ENCODE data around the gene ZNF474. TPM values are rescaled to one million over a fixed set of nuclear protein-coding genes. Genes with fewer than 3 reads are reported as not detected.

ZNF474 gene
- total RNA-seq, 4 donors from 2014 or later: 0.52 to 1.3 (median 1.0) TPM

GRCh38 chr5:122192497-122193496 is 63.5 kb downstream of the ZNF474 start:
- Histone ChIP-seq H3K27ac (no peak overlapping the region), H3K4me3 (no peak overlapping the region), H3K4me1 (peaks cover 0 to 5% (median 0%) of the 10 kb centered on the region in 3 donors), H3K27me3 (no peaks in the 10 kb centered on the region), H3K36me3 (no peaks in the 10 kb centered on the region), H3K9me3 (no peaks in the 10 kb centered on the region)
- TF ChIP-seq POLR2A (IDR thresholded peaks at IDR 0.05) (no peak), CTCF (IDR thresholded peaks at IDR 0.05) (peak; percentile 44 to 67 (median 63)), POLR2AphosphoS5 (IDR thresholded peaks at IDR 0.05) (no peak), EP300 (IDR thresholded peaks at IDR 0.05) (no peak)
- 17 to 49% methylated on average over 5 to 8 of the region's 8 CpGs for WGBS, 2 donors (ENCODE audit: low coverage in 1 of 2)
- peak; percentile 59 for ATAC-seq

- 23 to 31% methylated on average over 3 of the region's 3 CpGs for WGBS, 2 donors (ENCODE audit: low coverage in 1 of 2)
- TF ChIP-seq POLR2AphosphoS5 (IDR thresholded peaks at IDR 0.05) (no peak), CTCF (IDR thresholded peaks at IDR 0.05) (peak in 3 of 4 experiments; percentile 50 to 67 (median 54))
- peak; percentile 60 for ATAC-seq
Measured at GRCh38 chr5:122195802-122196394, 66.6 kb downstream of the ZNF474 start.

DNA sequence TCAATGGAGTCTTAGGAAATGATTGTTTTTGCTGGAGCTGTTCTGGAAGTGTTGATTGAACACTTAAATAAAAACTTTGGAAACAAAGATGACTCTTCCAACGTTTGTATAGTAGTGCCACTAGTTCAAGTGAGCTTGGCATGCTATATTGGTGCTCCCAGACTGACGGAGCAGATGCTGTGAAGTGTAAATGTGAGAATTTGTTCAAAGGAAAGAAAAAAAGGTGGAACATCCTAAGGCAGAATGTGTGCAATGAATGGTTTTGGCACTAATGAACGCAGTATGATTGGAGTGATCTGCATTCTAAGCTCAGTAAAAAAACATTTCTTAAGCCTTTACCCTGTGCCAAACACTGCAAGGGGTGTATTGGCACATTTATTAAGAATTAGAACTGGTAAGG is 69.8 kb downstream of the ZNF474 start:
- Histone ChIP-seq H3K27ac (no peak overlapping the region), H3K4me3 (no peak overlapping the region), H3K4me1 (no peaks in the 10 kb centered on the region), H3K27me3 (no peaks in the 10 kb centered on the region), H3K9me3 (no peaks in the 10 kb centered on the region), H3K36me3 (no peaks in the 10 kb centered on the region)
- no peak for ATAC-seq
- no peak for TF ChIP-seq POLR2AphosphoS5 (IDR thresholded peaks at IDR 0.05)
- TF ChIP-seq POLR2A (IDR thresholded peaks at IDR 0.05): no peak
- no peak for TF ChIP-seq EP300 (IDR thresholded peaks at IDR 0.05)
- no peak for TF ChIP-seq CTCF (IDR thresholded peaks at IDR 0.05)
- WGBS, 2 donors (ENCODE audit: low coverage in 1 of 2): 40 to 69% methylated on average over 1 to 3 of the region's 3 CpGs

More at GRCh38 chr5:122195802-122196394, 66.6 kb downstream of the ZNF474 start:
- H3K36me3 ChIP-seq: no peaks in the 10 kb centered on the region
- H3K4me3 ChIP-seq: no peak overlapping the region
- no peaks in the 10 kb centered on the region for H3K9me3 ChIP-seq
- peaks cover 0 to 5% (median 0%) of the 10 kb centered on the region in 3 donors for H3K4me1 ChIP-seq
- H3K27ac ChIP-seq: no peak overlapping the region
- H3K27me3 ChIP-seq: no peaks in the 10 kb centered on the region

DNA sequence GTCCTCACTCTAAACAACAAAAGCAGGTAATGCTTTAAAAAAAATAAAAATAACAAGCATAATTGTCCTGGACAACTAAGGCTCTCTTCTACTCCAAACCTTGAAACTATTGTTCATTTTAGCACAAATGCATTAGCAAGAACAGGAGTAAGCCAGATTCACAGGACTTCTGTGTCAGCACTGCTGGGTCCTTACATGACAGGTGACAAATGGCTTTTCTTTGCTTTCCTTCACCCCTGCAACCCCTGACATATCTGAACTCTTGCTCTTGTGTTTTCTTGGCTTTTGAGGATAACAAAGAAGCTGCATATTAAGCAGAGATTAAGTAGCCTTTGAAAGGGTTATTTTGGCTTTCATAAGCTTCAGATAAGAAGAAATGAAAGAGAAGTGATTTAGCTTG is 71.1 kb downstream of the ZNF474 start:
- ATAC-seq: no peak
- H3K27me3 ChIP-seq: peaks cover 7% of the 10 kb centered on the region
- TF ChIP-seq POLR2AphosphoS5 (IDR thresholded peaks at IDR 0.05): no peak
- TF ChIP-seq POLR2A (IDR thresholded peaks at IDR 0.05): no peak
- H3K36me3 ChIP-seq: no peaks in the 10 kb centered on the region
- no peaks in the 10 kb centered on the region for H3K4me1 ChIP-seq
- no peaks in the 10 kb centered on the region for H3K9me3 ChIP-seq
- H3K4me3 ChIP-seq: no peak overlapping the region
- no peak overlapping the region for H3K27ac ChIP-seq

DNA sequence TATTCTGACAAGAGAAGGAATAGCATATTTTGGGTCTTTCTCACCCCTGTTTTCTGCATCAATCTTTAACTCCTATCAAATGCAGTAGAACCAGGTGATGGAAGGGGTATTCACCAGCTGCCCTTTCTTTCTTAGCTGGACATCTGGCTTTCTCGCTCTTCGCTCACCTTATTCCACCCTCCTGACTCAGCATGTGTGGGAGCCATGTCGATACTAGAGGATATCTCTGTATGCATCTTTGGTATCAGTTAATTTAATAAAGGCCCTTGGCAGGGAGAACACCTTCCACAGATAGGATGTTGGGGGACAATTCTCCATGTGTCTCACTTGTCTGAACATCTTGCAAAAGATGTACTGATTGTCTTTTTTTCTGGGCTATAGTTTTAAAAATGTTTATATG is 71.5 kb downstream of the ZNF474 start:
- Histone ChIP-seq H3K4me3 (no peak overlapping the region), H3K27ac (no peak overlapping the region), H3K27me3 (peaks cover 7% of the 10 kb centered on the region), H3K9me3 (no peaks in the 10 kb centered on the region), H3K4me1 (no peaks in the 10 kb centered on the region), H3K36me3 (no peaks in the 10 kb centered on the region)
- 89 to 93% methylated on average over 3 of the region's 3 CpGs for WGBS, 2 donors (ENCODE audit: low coverage in 1 of 2)
- no peak for TF ChIP-seq POLR2AphosphoS5 (IDR thresholded peaks at IDR 0.05)
- no peak for TF ChIP-seq POLR2A (IDR thresholded peaks at IDR 0.05)
- no peak for TF ChIP-seq EP300 (IDR thresholded peaks at IDR 0.05)
- no peak for TF ChIP-seq CTCF (IDR thresholded peaks at IDR 0.05)
- ATAC-seq: no peak
